GM21423 (cell line): ENCODE data around the gene MMP15.

Experiments
- ATAC-seq: cut with Tn5 transposase; IDR thresholded peaks from one replicate; pipeline ENCODE4 v1.9.1; 2021; ENCODE audit warnings: mild to moderate bottlenecking, moderate library complexity; ENCODE audit not compliant: unreplicated experiment

The MMP15 gene

GRCh38 chr16:58034774-58035173 is 9.2 kb downstream of the MMP15 start:
- ATAC-seq: no peak

GRCh38 chr16:58035356-58036170 is 10.0 kb downstream of the MMP15 start:
- ATAC-seq: no peak

- ATAC-seq: no peak
Observed at GRCh38 chr16:58036943-58037342, 11.4 kb downstream of the MMP15 start.

GRCh38 chr16:58037365-58038057 is 12.0 kb downstream of the MMP15 start:
- ATAC-seq: no peak

GRCh38 chr16:58038219-58038641 is 12.7 kb downstream of the MMP15 start:
- no peak for ATAC-seq

- no peak for ATAC-seq
Observed at GRCh38 chr16:58039829-58040495, 14.4 kb downstream of the MMP15 start.

GRCh38 chr16:58040496-58040846 is 14.9 kb downstream of the MMP15 start:
- no peak for ATAC-seq

GRCh38 chr16:58040945-58041627 is 15.5 kb downstream of the MMP15 start:
- ATAC-seq: no peak

GRCh38 chr16:58041628-58041955 is 16.0 kb downstream of the MMP15 start:
- ATAC-seq: no peak

- ATAC-seq: no peak
Observed at GRCh38 chr16:58042001-58042885, 16.7 kb downstream of the MMP15 start.

GRCh38 chr16:58042886-58043515 is 17.4 kb downstream of the MMP15 start:
- ATAC-seq: no peak

GRCh38 chr16:58043571-58044155 is 18.1 kb downstream of the MMP15 start:
- no peak for ATAC-seq

- ATAC-seq: no peak
Observed at GRCh38 chr16:58044266-58045019, 18.9 kb downstream of the MMP15 start.

GRCh38 chr16:58045096-58045495 is 19.5 kb downstream of the MMP15 start:
- ATAC-seq: no peak

- no peak for ATAC-seq
Observed at GRCh38 chr16:58046054-58046881, 20.7 kb downstream of the MMP15 start.

- no peak for ATAC-seq
Observed at GRCh38 chr16:58046936-58047335, 21.4 kb downstream of the MMP15 start.

- ATAC-seq: no peak
Observed at GRCh38 chr16:58047557-58048348, 22.2 kb downstream of the MMP15 start.
